Peyer's patch (tissue), 4 donors: ENCODE data around the gene CDC37.

Experiments used
- CTCF ChIP-seq, 6 experiments: fragments of 450-650 bp in 4 of 6; fragments of 200-600 bp in 2 of 6; sonication (generic) in 1 of 6; IDR thresholded peaks; one replicate each; pipeline ENCODE4 v1.5.1; 2017 to 2019; ENCODE audit warnings: antibody characterized with exemption in 6 of 6, mild to moderate bottlenecking in 3 of 6, moderate library complexity in 1 of 6
- POLR2A ChIP-seq, 2 donors: fragments of 450-650 bp; IDR thresholded peaks; one replicate each; pipeline ENCODE4 v1.5.1; 2017; ENCODE audit warnings: antibody characterized with exemption in 2 of 2, mild to moderate bottlenecking in 2 of 2, moderate library complexity in 2 of 2

GRCh38 chr19:10389863-10390262 lies 13.5 kb downstream of the CDC37 start:
- TF ChIP-seq POLR2A (IDR thresholded peaks at IDR 0.05) (no peak), CTCF (IDR thresholded peaks at IDR 0.05) (peak in 1 of 6 experiments; percentile 5)
